HG02943 (cell line): ENCODE measurements around the gene SLX9.
"Not testable (repeated sequence)": the region's sequence is repeated elsewhere in the genome, so short reads cannot be mapped to it uniquely, and the experiment has no call there.

Experiments used
- ATAC-seq: cut with Tn5 transposase; IDR thresholded peaks from one replicate; pipeline ENCODE4 v1.9.1; 2021; ENCODE audit warnings: mild to moderate bottlenecking, low read depth, moderate library complexity; ENCODE audit not compliant: unreplicated experiment

Gene SLX9

DNA sequence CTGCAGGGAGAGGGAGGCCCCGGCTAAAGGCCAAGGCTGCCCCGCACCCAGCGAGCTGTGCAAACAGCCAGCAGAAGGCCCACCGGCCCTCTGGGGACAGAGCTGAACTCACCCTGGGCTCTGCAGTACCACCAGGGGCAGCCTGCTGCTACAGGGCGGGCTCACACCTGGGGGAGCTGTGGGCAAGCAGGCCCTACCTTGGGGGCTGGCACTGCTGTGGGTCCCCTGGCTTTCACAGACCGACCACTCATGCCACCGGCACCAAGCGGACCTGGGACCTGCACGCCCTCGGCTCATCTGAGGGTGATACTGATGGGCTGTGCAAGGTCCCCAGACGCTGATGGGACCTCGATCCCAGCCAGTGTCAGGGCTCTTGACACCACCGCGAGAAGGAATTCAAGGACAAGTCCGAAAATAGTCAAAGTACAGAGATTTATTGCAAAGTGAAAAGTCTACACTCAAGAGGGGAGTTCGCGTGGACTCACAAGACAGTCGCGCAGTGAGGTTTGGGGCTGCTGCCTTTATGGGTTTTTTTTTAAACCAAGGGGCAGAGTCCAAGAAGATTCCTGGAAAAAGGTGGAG lies 73.5 kb downstream of the SLX9 start:
- ATAC-seq = no peak

GRCh38 chr21:45014747-45015468 lies 75.1 kb downstream of the SLX9 start:
- no peak for ATAC-seq

DNA sequence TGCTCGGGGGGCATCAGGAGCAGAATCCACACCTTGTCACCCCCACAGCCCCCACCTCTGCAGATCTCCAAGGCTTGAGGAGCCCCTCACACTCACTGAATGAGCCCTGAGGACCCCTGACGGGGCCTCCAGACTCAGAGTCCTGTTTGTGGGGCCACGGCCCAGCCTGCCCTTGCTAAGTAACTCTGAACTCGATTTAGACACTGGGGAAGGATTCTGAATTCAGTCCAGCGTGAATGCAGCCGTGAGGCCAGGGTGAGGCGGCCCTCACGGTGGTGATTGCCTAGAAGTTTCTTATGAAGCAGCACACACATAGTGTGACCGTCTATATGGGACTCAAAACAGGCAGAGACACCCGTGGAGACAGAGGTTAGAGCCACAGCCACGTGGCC lies 75.6 kb downstream of the SLX9 start:
- ATAC-seq = no peak

- no peak for ATAC-seq
Observed at GRCh38 chr21:45016031-45016405, 76.2 kb downstream of the SLX9 start.

GRCh38 chr21:45016406-45017038 lies 76.7 kb downstream of the SLX9 start:
- no peak for ATAC-seq

GRCh38 chr21:45017039-45017960 lies 77.5 kb downstream of the SLX9 start:
- no peak for ATAC-seq

- no peak for ATAC-seq
Observed at GRCh38 chr21:45018131-45019075, 78.6 kb downstream of the SLX9 start.

DNA sequence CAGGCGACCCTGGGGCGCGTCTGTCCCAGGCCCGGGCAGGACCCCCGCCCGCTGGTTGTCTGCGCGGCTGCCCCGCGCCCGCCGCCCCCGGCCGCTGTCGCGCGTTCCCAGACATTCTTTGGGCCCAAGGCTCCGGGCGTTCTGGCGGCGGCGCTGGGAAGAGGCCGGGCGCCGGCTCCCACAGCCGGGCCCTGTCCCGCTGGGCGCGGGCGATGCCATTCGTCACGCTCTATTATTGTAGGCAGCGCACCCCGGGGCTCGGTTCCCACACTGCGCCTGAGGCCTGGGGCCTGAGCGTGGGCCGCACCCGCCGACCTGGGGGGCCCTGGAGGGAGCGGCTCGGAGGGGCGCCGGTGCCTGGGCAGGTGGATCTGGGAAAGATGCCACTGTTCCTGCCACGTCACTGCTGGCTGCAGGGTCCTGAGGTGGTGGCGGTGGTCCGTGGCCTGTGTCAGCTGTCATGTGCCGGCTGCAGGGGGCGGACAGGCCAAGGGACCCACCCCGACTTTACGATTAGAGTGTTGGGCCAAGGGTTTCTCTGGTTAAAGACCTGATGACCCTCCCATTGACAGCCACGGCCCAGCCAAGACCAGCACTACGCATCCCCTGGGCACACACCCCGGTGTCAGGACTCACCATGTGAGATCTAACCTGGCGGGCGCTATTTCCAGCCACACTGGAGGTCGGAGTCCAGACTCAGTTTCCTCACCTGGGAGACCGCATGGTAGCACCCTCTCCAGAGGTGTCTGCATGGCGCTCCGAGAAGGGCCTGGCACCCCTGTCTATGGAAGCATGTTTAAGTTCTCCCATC lies 79.5 kb downstream of the SLX9 start:
- no peak for ATAC-seq

DNA sequence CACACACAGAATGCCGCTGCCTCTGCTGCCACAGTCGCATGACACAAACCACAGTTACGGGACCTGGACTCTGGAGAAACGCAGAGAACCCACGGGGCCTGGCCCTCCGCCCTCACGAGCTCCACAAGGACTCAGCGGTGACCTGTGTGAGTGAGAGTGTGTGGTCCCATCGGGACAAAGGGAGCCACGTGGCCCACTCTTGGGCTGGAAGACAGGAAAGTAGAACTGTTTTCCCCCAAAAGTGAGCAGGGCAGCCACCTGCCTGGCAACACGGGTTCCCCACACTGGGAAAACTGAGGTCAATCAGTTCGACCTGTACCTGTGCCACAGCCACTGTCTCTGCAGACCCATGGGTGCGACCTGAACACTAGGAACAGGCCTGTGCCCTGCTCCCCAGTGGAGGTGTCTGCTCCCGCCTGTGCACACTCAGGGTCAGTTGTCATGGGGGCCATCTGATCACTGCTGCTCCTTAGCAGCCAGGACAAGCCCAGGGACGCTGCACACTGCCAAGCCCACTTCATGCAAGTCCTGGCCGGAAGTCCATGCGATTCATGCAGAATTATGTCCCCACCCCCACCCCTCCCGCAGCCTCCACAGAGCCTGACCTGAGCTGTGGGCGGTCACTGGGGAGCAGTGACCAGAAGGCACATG lies 80.2 kb downstream of the SLX9 start:
- no peak for ATAC-seq

- no peak for ATAC-seq
Observed at GRCh38 chr21:45020629-45021427, 81.0 kb downstream of the SLX9 start.

- ATAC-seq = no peak
Observed at GRCh38 chr21:45021428-45022347, 81.9 kb downstream of the SLX9 start.

DNA sequence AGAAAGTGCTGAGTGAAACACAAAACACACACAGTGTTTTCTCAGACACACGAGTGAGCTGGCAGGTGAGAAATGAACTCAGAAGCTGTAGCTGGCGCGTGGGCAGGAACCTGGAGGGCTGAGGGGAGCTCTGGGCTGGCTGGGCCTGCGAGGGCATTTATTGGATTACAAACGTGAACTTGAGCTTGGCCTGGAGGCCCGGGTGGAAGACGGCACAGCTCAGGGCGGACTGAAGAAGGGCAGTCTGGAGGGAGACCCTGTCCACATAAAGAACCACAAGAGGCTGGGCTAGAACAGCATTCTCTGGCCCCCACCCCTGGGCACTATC lies 82.5 kb downstream of the SLX9 start:
- no peak for ATAC-seq

- ATAC-seq = no peak
Observed at GRCh38 chr21:45022736-45023135, 82.9 kb downstream of the SLX9 start.

- ATAC-seq = not testable (repeated sequence)
Observed at GRCh38 chr21:45024516-45024915, 84.7 kb downstream of the SLX9 start.

DNA sequence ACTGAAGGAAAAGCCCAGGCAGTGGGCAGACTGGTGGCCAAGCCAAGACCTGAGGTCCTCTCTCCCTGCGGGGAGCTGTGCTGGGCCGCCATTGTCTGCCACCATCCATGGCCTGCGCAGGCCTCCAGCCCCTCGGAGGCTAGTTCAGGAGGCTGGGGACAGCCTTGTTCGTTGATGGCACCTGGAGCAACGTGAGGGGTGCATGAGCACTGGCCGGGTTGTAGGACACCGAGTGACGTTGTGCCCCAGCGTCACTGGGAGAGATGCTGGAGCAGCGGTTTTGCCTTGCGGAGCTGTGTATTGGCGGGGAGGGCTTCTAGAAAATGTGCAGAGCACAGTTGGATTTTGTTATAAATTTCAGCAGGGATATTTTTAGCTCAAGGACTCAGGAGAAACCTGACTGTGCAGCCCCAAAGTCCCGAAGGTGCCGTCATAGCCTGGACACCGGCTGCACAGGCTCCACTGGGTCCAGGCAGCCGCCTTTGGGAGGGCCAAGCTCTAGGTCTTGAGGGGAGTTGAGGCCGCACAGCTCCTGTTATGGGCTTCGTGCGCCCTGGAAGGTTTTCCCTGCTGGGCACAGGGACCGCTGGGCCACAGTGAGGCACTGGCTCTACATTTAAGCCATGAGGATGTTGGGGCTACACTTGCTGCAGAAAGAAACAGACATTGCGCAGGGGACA lies 86.4 kb downstream of the SLX9 start:
- ATAC-seq = no peak
